Liver (tissue), 3 donors: ENCODE measurements around the gene SLC34A3.

Experiments used
- CTCF ChIP-seq: fragments of 150-350 bp; IDR thresholded peaks from 2 replicates; pipeline ENCODE4 v1.5.1; 2017; ENCODE audit warnings: improper control_type of control experiment, low read depth, low read length; ENCODE audit not compliant: missing input control
- EGR1 ChIP-seq, 2 donors: IDR thresholded peaks; 2 replicates each; pipeline ENCODE4 v1.6.1; 2016 to 2018; ENCODE audit warnings: antibody characterized with exemption in 2 of 2, low read depth in 2 of 2
- NR2F2 ChIP-seq: IDR thresholded peaks from 2 replicates; pipeline ENCODE4 v1.6.1; 2016; ENCODE audit warnings: antibody characterized with exemption
- REST ChIP-seq: IDR thresholded peaks from 2 replicates; pipeline ENCODE4 v1.6.1; 2016; ENCODE audit warnings: antibody characterized with exemption, mild to moderate bottlenecking
- TAF1 ChIP-seq: conservative IDR thresholded peaks from 2 replicates; pipeline ENCODE4 v1.6.1; 2016; ENCODE audit warnings: antibody characterized with exemption, mild to moderate bottlenecking
- TF ChIP-seq, protein P1 (sequence below): IDR thresholded peaks from 2 replicates; pipeline ENCODE4 v1.6.1; 2016; ENCODE audit warnings: antibody characterized with exemption
- donor health status: healthy.
- donor health status: healthy.

GRCh38 chr9:137221095-137221505, 9.6 kb upstream of the SLC34A3 start:
- TF ChIP-seq REST (no peak), CTCF (no peak), TAF1 (no peak), EGR1 (IDR thresholded peaks at IDR 0.05; ENCODE audit: low read depth in 2 of 2) (no peak), NR2F2 (no peak)
- TF ChIP-seq, protein P1, sequence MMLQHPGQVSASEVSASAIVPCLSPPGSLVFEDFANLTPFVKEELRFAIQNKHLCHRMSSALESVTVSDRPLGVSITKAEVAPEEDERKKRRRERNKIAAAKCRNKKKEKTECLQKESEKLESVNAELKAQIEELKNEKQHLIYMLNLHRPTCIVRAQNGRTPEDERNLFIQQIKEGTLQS: no peak
